K562 (cell line): ENCODE measurements around the gene CD79A. TPM values are rescaled to one million over a fixed set of nuclear protein-coding genes. Genes with fewer than 3 reads are reported as not detected.

Experiments
- BDP1 ChIP-seq: IDR thresholded peaks from 3 replicates; pipeline ENCODE4 v1.6.1; 2011; ENCODE audit not compliant: insufficient read length, insufficient read depth
- CBX1 ChIP-seq: sonication (generic); IDR thresholded peaks from 2 replicates; pipeline ENCODE4 v1.6.1; 2016; ENCODE audit warnings: antibody characterized with exemption, low read depth, mild to moderate bottlenecking
- CBX5 ChIP-seq: IDR thresholded peaks from 2 replicates; pipeline ENCODE4 v1.6.1; 2014; ENCODE audit warnings: low read depth, borderline replicate concordance
- CXXC5 ChIP-seq: fragments of 250-450 bp; sonication (Bioruptor Pico); IDR thresholded peaks from 2 replicates; pipeline ENCODE4 v1.8.0; 2022; ENCODE audit warnings: inconsistent platforms, mild to moderate bottlenecking, moderate library complexity
- DDX20 ChIP-seq: fragments of 450-650 bp; IDR thresholded peaks from 2 replicates; pipeline ENCODE4 v1.6.1; 2016; ENCODE audit warnings: missing genetic modification characterization, low read depth, mild to moderate bottlenecking, missing compliant biosample characterization, moderate library complexity
- DEAF1 ChIP-seq: fragments of 450-650 bp; formaldehyde crosslinking; IDR thresholded peaks from 2 replicates; pipeline ENCODE4 v1.4.0; 2020; ENCODE audit warnings: mild to moderate bottlenecking, moderate library complexity
- DIDO1 ChIP-seq: fragments of 450-650 bp; IDR thresholded peaks from 2 replicates; pipeline ENCODE4 v1.6.1; 2016; ENCODE audit warnings: low read depth, missing biosample characterization, missing genetic modification characterization
- HLTF ChIP-seq: fragments of 450-650 bp; IDR thresholded peaks from 2 replicates; pipeline ENCODE4 v1.6.1; 2016
- IFI16 ChIP-seq: fragments of 250-450 bp; sonication (Bioruptor Pico); IDR thresholded peaks from 2 replicates; pipeline ENCODE4 v2.1.2; 2022; ENCODE audit warnings: mild to moderate bottlenecking, inconsistent platforms
- KLF13 ChIP-seq: fragments of 450-650 bp; IDR thresholded peaks from 2 replicates; pipeline ENCODE4 v1.6.1; 2016; ENCODE audit warnings: missing genetic modification characterization, low read depth, mild to moderate bottlenecking, missing compliant biosample characterization, moderate library complexity, borderline replicate concordance
- MXI1 ChIP-seq: IDR thresholded peaks from 2 replicates; pipeline ENCODE4 v1.6.1; 2011; ENCODE audit warnings: low read depth, mild to moderate bottlenecking, improper control_type of control experiment, low read length
- POLR2G ChIP-seq: fragments of 200-400 bp; formaldehyde crosslinking; IDR thresholded peaks from 2 replicates; pipeline ENCODE4 v1.6.1; 2017; ENCODE audit warnings: low read depth, mild to moderate bottlenecking, antibody characterized with exemption, low read length, moderate library complexity
- PTTG1 ChIP-seq: fragments of 450-650 bp; IDR thresholded peaks from 2 replicates; pipeline ENCODE4 v1.6.1; 2016; ENCODE audit warnings: low read depth, mild to moderate bottlenecking, missing genetic modification characterization, missing compliant biosample characterization
- PYGO2 ChIP-seq: fragments of 450-650 bp; IDR thresholded peaks from 2 replicates; pipeline ENCODE4 v1.6.1; 2016; ENCODE audit warnings: mild to moderate bottlenecking, missing genetic modification characterization, moderate library complexity, missing compliant biosample characterization
- SMARCB1 ChIP-seq: IDR thresholded peaks from 2 replicates; pipeline ENCODE4 v1.6.1; 2011; ENCODE audit warnings: improper control_type of control experiment, low read depth; ENCODE audit not compliant: insufficient read length
- SREBF1 ChIP-seq: fragments of 150-350 bp; IDR thresholded peaks from 2 replicates; pipeline ENCODE4 v1.6.1; 2014; ENCODE audit warnings: antibody characterized with exemption, low read depth, low read length, borderline replicate concordance
- TAF1 ChIP-seq: IDR thresholded peaks from 2 replicates; pipeline ENCODE4 v1.6.1; 2011; ENCODE audit warnings: mild to moderate bottlenecking, low read length, moderate library complexity; ENCODE audit not compliant: insufficient read depth, control insufficient read depth, severe bottlenecking; ENCODE audit errors: extremely low read depth
- THAP7 ChIP-seq: fragments of 250-450 bp; sonication (Bioruptor Pico); IDR thresholded peaks from 2 replicates; pipeline ENCODE4 v1.5.0; 2021
- ZNF121 ChIP-seq: sonication (generic); formaldehyde crosslinking; conservative IDR thresholded peaks from 2 replicates; pipeline ENCODE4 v1.8.0; 2022; ENCODE audit warnings: missing genetic modification reagents
- ZNF140 ChIP-seq: fragments of 250-450 bp; sonication (Bioruptor Pico); IDR thresholded peaks from 2 replicates; pipeline ENCODE4 v1.8.0; 2021; ENCODE audit warnings: moderate library complexity, mild to moderate bottlenecking, inconsistent platforms
- ZNF274 ChIP-seq: IDR thresholded peaks from 2 replicates; pipeline ENCODE4 v1.6.1; 2011; ENCODE audit warnings: low read depth, mild to moderate bottlenecking, low read length, moderate library complexity, borderline replicate concordance
- ZNF354B ChIP-seq: fragments of 250-450 bp; sonication (Bioruptor Pico); IDR thresholded peaks from 2 replicates; pipeline ENCODE4 v1.4.0; 2020
- polyA plus RNA-seq, 8 experiments: library from polyadenylated mRNA; depleted of rRNA in 4 of 8; stranded (reverse) in 5 of 8; unstranded in 3 of 8; fragments of >200 nt; fragmentation: Nextera tagmentation in 2 of 8; fragmentation: Illumina TruSeq in 1 of 8; extraction: Ambion mirVana in 2 of 8; extraction: Trizol in 1 of 8; gene quantifications; 2 replicates each; pipeline versions ENCODE4 v1.2.1 to v1.2.3, GENCODE V29; 2011 to 2014; ENCODE audit warnings: inconsistent platforms in 1 of 8, missing spikeins in 1 of 8
- total RNA-seq, 7 experiments: library from RNA; depleted of rRNA in 6 of 7; stranded (reverse); fragments of >200 nt in 6 of 7; fragmentation: Illumina TruSeq in 2 of 7; extraction: Trizol in 2 of 7; gene quantifications; 2 replicates each; pipeline versions ENCODE4 v1.2.1 to v1.2.3, GENCODE V29; 2011 to 2021; ENCODE audit warnings: low replicate concordance in 1 of 7
- TF ChIP-seq, protein P1 (sequence below): sonication (generic); formaldehyde crosslinking; IDR thresholded peaks from 2 replicates; pipeline ENCODE4 v1.8.0; 2023; ENCODE audit warnings: mild to moderate bottlenecking, missing genetic modification reagents

Gene CD79A
- total and polyA plus RNA-seq, 9 of the 15 experiments (the other 6 are each of a cell fraction or from before 2014, with no cell fraction given): 0.04 to 0.72 (median 0.17) TPM; not detected in 3

- TF ChIP-seq DEAF1 (CRISPR knock-in tag) (no peak), IFI16 (CRISPR knock-in tag) (no peak), SMARCB1 (no peak), ZNF274 (no peak), SREBF1 (no peak), HLTF (peak; percentile 92; the same call in 1 of the 2 replicates), TAF1 (peak; percentile 33), CXXC5 (CRISPR knock-in tag) (peak; percentile 40; the same call in 1 of the 2 replicates), ZNF121 (CRISPR knock-in tag) (no peak), ZNF140 (no peak), DDX20 (tag) (no peak), CBX5 (peak; percentile 23; the same call in 1 of the 2 replicates), KLF13 (tag) (no peak), THAP7 (no peak), POLR2G (peak; percentile 61; the same call in 1 of the 2 replicates), PTTG1 (tag) (no peak), DIDO1 (tag) (peak; percentile 21; the same call in 1 of the 2 replicates), BDP1 (no peak), ZNF354B (CRISPR knock-in tag) (no peak), MXI1 (0 out of 2 replicates have a peak, but pooled peaks have one; percentile 9), CBX1 (peak; percentile 79; the same call in 1 of the 2 replicates), PYGO2 (tag) (no peak)
- TF ChIP-seq, protein P1, sequence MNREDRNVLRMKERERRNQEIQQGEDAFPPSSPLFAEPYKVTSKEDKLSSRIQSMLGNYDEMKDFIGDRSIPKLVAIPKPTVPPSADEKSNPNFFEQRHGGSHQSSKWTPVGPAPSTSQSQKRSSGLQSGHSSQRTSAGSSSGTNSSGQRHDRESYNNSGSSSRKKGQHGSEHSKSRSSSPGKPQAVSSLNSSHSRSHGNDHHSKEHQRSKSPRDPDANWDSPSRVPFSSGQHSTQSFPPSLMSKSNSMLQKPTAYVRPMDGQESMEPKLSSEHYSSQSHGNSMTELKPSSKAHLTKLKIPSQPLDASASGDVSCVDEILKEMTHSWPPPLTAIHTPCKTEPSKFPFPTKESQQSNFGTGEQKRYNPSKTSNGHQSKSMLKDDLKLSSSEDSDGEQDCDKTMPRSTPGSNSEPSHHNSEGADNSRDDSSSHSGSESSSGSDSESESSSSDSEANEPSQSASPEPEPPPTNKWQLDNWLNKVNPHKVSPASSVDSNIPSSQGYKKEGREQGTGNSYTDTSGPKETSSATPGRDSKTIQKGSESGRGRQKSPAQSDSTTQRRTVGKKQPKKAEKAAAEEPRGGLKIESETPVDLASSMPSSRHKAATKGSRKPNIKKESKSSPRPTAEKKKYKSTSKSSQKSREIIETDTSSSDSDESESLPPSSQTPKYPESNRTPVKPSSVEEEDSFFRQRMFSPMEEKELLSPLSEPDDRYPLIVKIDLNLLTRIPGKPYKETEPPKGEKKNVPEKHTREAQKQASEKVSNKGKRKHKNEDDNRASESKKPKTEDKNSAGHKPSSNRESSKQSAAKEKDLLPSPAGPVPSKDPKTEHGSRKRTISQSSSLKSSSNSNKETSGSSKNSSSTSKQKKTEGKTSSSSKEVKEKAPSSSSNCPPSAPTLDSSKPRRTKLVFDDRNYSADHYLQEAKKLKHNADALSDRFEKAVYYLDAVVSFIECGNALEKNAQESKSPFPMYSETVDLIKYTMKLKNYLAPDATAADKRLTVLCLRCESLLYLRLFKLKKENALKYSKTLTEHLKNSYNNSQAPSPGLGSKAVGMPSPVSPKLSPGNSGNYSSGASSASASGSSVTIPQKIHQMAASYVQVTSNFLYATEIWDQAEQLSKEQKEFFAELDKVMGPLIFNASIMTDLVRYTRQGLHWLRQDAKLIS (CRISPR knock-in tag): no peak
Measured at GRCh38 chr19:41928754-41929535, 51.9 kb downstream of the CD79A start (continued).
